Thyroid gland (tissue), 4 donors: ENCODE data around the gene NDE1. TPM values are rescaled to one million over a fixed set of nuclear protein-coding genes. Genes with fewer than 3 reads are reported as not detected.
"Not testable (repeated sequence)": the region's sequence is repeated elsewhere in the genome, so short reads cannot be mapped to it uniquely, and the experiment has no call there.

Source experiments
- DNase-seq, 2 donors: peaks; one replicate each; pipeline ENCODE4 v3.0.0-alpha.2; 2019
- H3K27ac ChIP-seq, 3 donors: fragments of 200-600 bp; sonication (generic); 1 replicate in 2 of 3; 2 replicates in 1 of 3; pipeline ENCODE4 v1.5.1; 2016 to 2019; ENCODE audit warnings: mild to moderate bottlenecking in 1 of 3, moderate library complexity in 1 of 3
- H3K27me3 ChIP-seq: fragments of 200-600 bp; sonication (generic); one replicate; pipeline ENCODE4 v1.5.1; 2019
- H3K36me3 ChIP-seq, 2 donors: fragments of 200-600 bp; sonication (generic); one replicate each; pipeline ENCODE4 v1.5.1; 2016 to 2019
- H3K4me1 ChIP-seq, 2 donors: fragments of 200-600 bp; sonication (generic); one replicate each; pipeline ENCODE4 v1.5.1; 2017 to 2019
- H3K4me3 ChIP-seq, 3 donors: fragments of 200-600 bp; sonication (generic); replicated peaks in 1 of 3; 1 replicate in 2 of 3; 2 replicates in 1 of 3; pipeline ENCODE4 v1.5.1; 2016; ENCODE audit warnings: mild to moderate bottlenecking in 1 of 3
- H3K9me3 ChIP-seq: fragments of 200-600 bp; sonication (generic); one replicate; pipeline ENCODE4 v1.5.1; 2017
- POLR2A ChIP-seq, 2 donors: fragments of 450-650 bp; IDR thresholded peaks; one replicate each; pipeline ENCODE4 v1.6.1; 2017; ENCODE audit warnings: antibody characterized with exemption in 2 of 2, mild to moderate bottlenecking in 2 of 2, moderate library complexity in 1 of 2
- WGBS, 2 donors: methylation state at CpG; one replicate each; pipeline ENCODE4 v1.1.5; 2017; 5-methylcytosine and 5-hydroxymethylcytosine counted together
- intact Hi-C: fragments of 100-400 bp; cut with DNase I; formaldehyde crosslinking; loops from one replicate; pipeline ENCODE4 v1.15.1; 2023
- total RNA-seq, 4 donors: library from RNA; depleted of rRNA; stranded (reverse); fragments of >200 nt; gene quantifications; one replicate each; pipeline ENCODE4 v1.2.3, GENCODE V29; 2016
- TF ChIP-seq, protein P1 (sequence below), 6 experiments: fragments of 200-600 bp in 3 of 6; fragments of 450-650 bp in 3 of 6; sonication (generic) in 3 of 6; IDR thresholded peaks; one replicate each; pipeline ENCODE4 v1.5.1; 2016 to 2019; ENCODE audit warnings: antibody characterized with exemption in 6 of 6, mild to moderate bottlenecking in 2 of 6, inconsistent platforms in 1 of 6, moderate library complexity in 1 of 6

NDE1 gene
- total RNA-seq, 4 donors from 2014 or later: 7.7 to 21.3 (median 14.7) TPM

DNA sequence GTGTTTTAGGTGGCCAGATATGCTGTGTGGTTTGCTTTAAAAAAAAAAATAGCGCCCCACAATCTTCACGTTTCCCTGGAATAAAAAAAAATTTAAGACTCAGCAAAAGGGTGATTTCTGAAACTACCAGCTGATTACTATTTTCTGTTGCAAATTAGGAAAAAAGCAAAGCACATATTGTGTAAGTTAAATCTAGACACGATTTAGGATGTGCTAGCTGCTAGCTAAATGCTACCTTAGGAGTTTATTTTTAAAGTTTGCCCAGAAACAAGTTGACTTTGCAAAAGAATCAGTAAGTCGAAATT, 6.1 kb upstream of the NDE1 start:
- Histone ChIP-seq H3K36me3 (peaks cover under 1 to 1% of the 10 kb centered on the region in 2 donors), H3K27me3 (no peaks in the 10 kb centered on the region), H3K4me1 (peaks cover 10 to 15% of the 10 kb centered on the region in 2 donors), H3K9me3 (no peaks in the 10 kb centered on the region), H3K4me3 (peak overlapping the region in 2 of 3 donors; percentile 66), H3K27ac (peak overlapping the region in 2 of 3 donors; percentile 97 to 99)
- no peak for DNase-seq
- intact Hi-C loops: no loop called here
- WGBS, 2 donors: 22 to 24% methylated on average over 4 of the region's 4 CpGs
- TF ChIP-seq, protein P1, sequence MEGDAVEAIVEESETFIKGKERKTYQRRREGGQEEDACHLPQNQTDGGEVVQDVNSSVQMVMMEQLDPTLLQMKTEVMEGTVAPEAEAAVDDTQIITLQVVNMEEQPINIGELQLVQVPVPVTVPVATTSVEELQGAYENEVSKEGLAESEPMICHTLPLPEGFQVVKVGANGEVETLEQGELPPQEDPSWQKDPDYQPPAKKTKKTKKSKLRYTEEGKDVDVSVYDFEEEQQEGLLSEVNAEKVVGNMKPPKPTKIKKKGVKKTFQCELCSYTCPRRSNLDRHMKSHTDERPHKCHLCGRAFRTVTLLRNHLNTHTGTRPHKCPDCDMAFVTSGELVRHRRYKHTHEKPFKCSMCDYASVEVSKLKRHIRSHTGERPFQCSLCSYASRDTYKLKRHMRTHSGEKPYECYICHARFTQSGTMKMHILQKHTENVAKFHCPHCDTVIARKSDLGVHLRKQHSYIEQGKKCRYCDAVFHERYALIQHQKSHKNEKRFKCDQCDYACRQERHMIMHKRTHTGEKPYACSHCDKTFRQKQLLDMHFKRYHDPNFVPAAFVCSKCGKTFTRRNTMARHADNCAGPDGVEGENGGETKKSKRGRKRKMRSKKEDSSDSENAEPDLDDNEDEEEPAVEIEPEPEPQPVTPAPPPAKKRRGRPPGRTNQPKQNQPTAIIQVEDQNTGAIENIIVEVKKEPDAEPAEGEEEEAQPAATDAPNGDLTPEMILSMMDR (IDR thresholded peaks at IDR 0.05): peak in 1 of 6 experiments; percentile 9
- TF ChIP-seq POLR2A (IDR thresholded peaks at IDR 0.05): no peak

DNA sequence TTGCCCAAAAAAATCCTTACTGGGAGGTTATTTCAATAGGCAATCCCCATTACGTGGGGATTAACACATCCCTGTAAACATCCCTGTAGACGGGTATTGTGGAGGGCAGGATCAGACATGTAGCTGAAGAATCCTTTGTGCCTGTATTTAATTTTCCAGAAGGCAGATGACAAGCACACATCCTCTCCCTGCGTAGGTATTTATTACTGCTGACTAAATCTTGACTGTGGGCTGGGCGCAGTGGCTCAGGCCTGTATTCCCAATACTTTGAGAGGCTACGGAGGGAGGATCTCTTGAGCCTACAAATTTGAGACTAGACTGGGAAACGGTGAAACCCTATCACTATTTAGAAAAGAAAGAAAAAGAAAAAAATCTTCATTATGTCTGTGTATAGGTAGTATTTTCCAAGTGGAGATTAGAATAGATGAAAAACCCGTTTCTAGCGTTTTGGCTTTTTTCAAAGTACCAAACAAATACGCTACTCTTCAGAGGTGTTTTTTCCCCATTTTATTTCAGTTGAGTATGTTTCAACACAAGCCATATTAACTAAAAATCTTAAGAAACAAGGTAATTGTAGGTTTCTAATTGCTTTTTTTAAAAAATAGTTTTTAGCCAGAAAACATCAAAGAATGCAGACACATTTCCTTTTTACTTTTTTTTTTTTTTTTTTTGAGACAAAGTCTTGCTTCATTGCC, 5.6 kb upstream of the NDE1 start:
- DNase-seq: no peak
- intact Hi-C loops: no loop called here
- H3K27me3 ChIP-seq: no peaks in the 10 kb centered on the region
- H3K9me3 ChIP-seq: no peaks in the 10 kb centered on the region
- H3K4me3 ChIP-seq: no peak overlapping the region
- TF ChIP-seq, protein P1 (IDR thresholded peaks at IDR 0.05): no peak
- no peak for TF ChIP-seq POLR2A (IDR thresholded peaks at IDR 0.05)
- no peak overlapping the region for H3K27ac ChIP-seq
- no peaks in the 10 kb centered on the region for H3K36me3 ChIP-seq
- 83 to 85% methylated on average over 9 of the region's 9 CpGs for WGBS, 2 donors
- H3K4me1 ChIP-seq: peaks cover 10 to 15% of the 10 kb centered on the region in 2 donors

DNA sequence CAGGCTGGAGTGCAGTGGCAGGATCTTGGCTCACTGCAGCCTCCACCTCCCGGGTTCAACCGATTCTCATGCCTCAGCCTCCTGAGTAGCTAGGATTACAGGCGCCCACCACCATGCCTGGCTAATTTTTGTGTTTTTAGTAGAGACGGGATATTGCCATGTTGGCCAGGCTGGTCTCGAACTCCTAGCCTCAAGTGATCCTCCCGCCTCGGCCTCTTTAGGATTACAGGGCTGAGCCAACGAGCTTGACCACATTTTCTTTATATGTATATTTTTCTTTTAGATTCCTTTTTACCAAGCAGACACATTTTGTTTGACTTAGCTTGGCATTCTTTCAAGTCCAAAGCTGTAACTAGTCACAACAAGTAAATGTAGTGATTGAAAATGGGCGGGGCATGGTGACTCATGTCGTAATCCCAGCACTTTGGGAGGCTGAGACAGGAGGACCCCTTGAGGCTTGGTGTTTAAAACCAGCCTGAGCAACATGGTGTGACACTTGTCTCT, 5.0 kb upstream of the NDE1 start:
- H3K27me3 ChIP-seq, H3K27ac ChIP-seq, H3K36me3 ChIP-seq, DNase-seq, H3K4me3 ChIP-seq, H3K9me3 ChIP-seq, intact Hi-C loops: not testable (repeated sequence)
- 85 to 91% methylated on average over 10 of the region's 10 CpGs for WGBS, 2 donors
- peaks cover 10 to 15% of the 10 kb centered on the region in 2 donors for H3K4me1 ChIP-seq

DNA sequence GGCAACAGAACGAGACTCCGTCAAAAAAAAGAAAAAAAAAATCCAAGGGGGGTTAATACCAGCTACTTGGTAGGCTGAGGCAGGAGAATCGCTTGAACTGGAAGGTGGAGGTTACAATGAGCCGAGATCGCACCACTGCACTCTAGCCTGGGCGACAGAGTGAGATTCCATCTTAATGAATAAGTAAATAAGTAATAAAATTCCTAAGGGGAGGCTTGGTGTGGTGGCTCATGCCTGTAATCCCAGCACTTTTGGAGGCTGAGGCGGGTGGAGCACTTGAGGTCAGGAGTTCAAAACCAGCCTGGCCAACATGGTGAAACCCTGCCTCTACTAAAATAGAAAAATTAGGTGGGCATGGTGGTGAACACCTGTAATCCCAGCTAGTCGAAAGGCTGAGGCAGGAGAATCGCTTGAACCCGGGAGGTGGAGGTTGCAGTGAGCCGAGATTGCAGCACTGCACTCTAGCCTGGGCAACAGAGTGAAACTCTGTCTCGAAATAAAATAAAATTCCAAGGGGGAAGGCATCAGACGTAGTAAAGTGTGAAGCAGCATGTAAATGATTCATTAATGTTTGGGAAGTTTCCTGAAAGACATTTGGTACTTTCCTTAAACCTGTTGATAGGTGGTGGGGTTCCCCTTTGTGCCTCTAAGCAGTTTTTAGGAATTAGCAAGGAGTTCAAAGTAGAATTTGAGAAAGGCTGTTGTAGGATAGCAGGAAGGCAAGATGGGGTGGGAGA, 3.3 kb upstream of the NDE1 start:
- H3K27ac ChIP-seq, intact Hi-C loops, DNase-seq, H3K36me3 ChIP-seq, H3K4me3 ChIP-seq, H3K27me3 ChIP-seq, H3K9me3 ChIP-seq: not testable (repeated sequence)
- 82 to 86% methylated on average over 13 of the region's 13 CpGs for WGBS, 2 donors
- peaks cover 6 to 17% of the 10 kb centered on the region in 2 donors for H3K4me1 ChIP-seq

DNA sequence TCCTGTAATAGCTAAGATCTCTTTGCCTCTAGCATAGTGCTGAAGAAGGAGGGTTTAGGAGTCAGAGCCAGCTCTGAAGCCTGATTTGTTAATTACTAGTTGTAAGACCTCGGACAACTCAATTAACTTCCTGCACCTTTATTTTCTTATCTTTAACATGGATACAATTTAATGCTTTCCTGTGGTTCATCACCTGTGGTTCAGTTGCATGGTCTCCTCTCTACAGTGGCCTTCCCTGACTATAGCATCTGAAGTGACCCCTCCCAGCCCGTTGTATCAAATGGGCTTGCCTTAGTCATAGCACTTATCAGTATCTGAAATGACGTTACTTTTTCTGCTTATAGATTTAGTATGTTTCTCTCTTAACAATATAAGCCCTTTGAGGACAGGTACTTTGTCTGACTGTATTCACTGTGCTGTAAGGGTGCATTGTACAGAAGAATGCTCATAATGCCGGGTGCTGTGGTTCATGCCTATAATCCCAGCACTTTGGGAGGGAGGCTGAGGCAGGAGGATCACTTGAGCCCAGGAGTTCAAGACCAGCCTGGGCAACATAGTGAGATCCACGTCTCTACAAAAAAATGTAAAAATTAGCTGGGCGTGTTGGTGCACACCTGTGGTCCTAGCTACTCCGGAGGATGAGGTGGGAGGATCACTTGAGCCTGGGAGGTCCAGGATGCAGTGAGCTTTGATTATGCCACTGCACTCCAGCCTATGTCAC, 2.6 kb upstream of the NDE1 start:
- no peak overlapping the region for H3K27ac ChIP-seq
- H3K27me3 ChIP-seq: no peaks in the 10 kb centered on the region
- TF ChIP-seq POLR2A (IDR thresholded peaks at IDR 0.05): no peak
- TF ChIP-seq, protein P1 (IDR thresholded peaks at IDR 0.05): no peak
- H3K4me3 ChIP-seq: no peak overlapping the region
- DNase-seq: no peak
- H3K9me3 ChIP-seq: no peaks in the 10 kb centered on the region
- no peaks in the 10 kb centered on the region for H3K36me3 ChIP-seq
- intact Hi-C loops: no loop called here
- peaks cover 0 to 13% of the 10 kb centered on the region in 2 donors for H3K4me1 ChIP-seq
- 83 to 85% methylated on average over 7 of the region's 7 CpGs for WGBS, 2 donors
